Left lung (tissue), 10 donors: Measurements from ENCODE around the gene WNT8A. TPM values are rescaled to one million over a fixed set of nuclear protein-coding genes. Genes with fewer than 3 reads are reported as not detected.

Experiments used
- ATAC-seq: fragments of 200-7000 bp; cut with Tn5 transposase; one replicate; pipeline ENCODE4 v1.9.1; 2020; ENCODE audit warnings: moderate library complexity
- DNase-seq, 4 donors: peaks; one replicate each; pipeline ENCODE4 v3.0.0-alpha.2; 2013 to 2020
- H3K27ac ChIP-seq, 2 donors: fragments of 200-600 bp; sonication (generic) in 1 of 2; one replicate each; pipeline versions ENCODE4 v1.5.0 to v1.8.0; 2020 to 2021
- H3K27me3 ChIP-seq, 2 donors: fragments of 200-600 bp; sonication (generic) in 1 of 2; one replicate each; pipeline versions ENCODE4 v1.5.0 to v1.8.0; 2020 to 2021
- H3K36me3 ChIP-seq, 2 donors: fragments of 200-600 bp; sonication (generic) in 1 of 2; one replicate each; pipeline versions ENCODE4 v1.5.0 to v1.8.0; 2020 to 2021
- H3K4me1 ChIP-seq, 2 donors: fragments of 200-600 bp; one replicate each; pipeline ENCODE4 v1.8.0; 2021
- H3K4me3 ChIP-seq, 2 donors: fragments of 200-600 bp; sonication (generic) in 1 of 2; one replicate each; pipeline versions ENCODE4 v1.5.0 to v1.8.0; 2020 to 2021; ENCODE audit warnings: mild to moderate bottlenecking in 1 of 2
- H3K9me3 ChIP-seq, 2 donors: fragments of 200-600 bp; sonication (generic) in 1 of 2; one replicate each; pipeline versions ENCODE4 v1.5.0 to v1.8.0; 2020 to 2021
- intact Hi-C, 2 donors: fragments of 100-400 bp; cut with DNase I; formaldehyde crosslinking; loops; one replicate each; pipeline versions ENCODE4 v1.11.2 to v1.14.2; 2022
- polyA plus RNA-seq, 6 donors: library from polyadenylated mRNA; unstranded; fragments of 120-200 nt; gene quantifications; one replicate each; pipeline ENCODE4 v1.2.1, GENCODE V29; 2013; ENCODE audit not compliant: insufficient read length in 6 of 6
- total RNA-seq, 2 donors: library from RNA; stranded (reverse); fragmentation: NEBNext Ultra II Directional; extraction: Animal tissue kit (Norgen Biotek cat#: 25700); gene quantifications; one replicate each; pipeline ENCODE4 v1.2.1, GENCODE V29; 2021
- TF ChIP-seq, protein P1 (sequence below), 2 donors: fragments of 200-600 bp; sonication (generic) in 1 of 2; IDR thresholded peaks; one replicate each; pipeline versions ENCODE4 v1.5.0 to v1.8.0; 2021; ENCODE audit warnings: antibody characterized with exemption in 2 of 2
- donor health status: DM: no; HTN: yes; CAD: no.
- donor health status: DM: no; HTN: no; CAD: no.

Gene WNT8A
- total and polyA plus RNA-seq, 8 donors: not detected

- no peaks in the 10 kb centered on the region for H3K36me3 ChIP-seq
- H3K9me3 ChIP-seq: no peaks in the 10 kb centered on the region
- no peak overlapping the region for H3K27ac ChIP-seq
- peaks cover 0 to 30% of the 10 kb centered on the region in 2 donors for H3K27me3 ChIP-seq
- no peak overlapping the region for H3K4me3 ChIP-seq
- TF ChIP-seq, protein P1, sequence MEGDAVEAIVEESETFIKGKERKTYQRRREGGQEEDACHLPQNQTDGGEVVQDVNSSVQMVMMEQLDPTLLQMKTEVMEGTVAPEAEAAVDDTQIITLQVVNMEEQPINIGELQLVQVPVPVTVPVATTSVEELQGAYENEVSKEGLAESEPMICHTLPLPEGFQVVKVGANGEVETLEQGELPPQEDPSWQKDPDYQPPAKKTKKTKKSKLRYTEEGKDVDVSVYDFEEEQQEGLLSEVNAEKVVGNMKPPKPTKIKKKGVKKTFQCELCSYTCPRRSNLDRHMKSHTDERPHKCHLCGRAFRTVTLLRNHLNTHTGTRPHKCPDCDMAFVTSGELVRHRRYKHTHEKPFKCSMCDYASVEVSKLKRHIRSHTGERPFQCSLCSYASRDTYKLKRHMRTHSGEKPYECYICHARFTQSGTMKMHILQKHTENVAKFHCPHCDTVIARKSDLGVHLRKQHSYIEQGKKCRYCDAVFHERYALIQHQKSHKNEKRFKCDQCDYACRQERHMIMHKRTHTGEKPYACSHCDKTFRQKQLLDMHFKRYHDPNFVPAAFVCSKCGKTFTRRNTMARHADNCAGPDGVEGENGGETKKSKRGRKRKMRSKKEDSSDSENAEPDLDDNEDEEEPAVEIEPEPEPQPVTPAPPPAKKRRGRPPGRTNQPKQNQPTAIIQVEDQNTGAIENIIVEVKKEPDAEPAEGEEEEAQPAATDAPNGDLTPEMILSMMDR (IDR thresholded peaks at IDR 0.05): no peak
- ATAC-seq: no peak
- intact Hi-C loops: no loop called here
- no peaks in the 10 kb centered on the region for H3K4me1 ChIP-seq
- DNase-seq: no peak
These were observed 18.9 kb downstream of the WNT8A start for GRCh38 chr5:138102454-138103318.

DNA sequence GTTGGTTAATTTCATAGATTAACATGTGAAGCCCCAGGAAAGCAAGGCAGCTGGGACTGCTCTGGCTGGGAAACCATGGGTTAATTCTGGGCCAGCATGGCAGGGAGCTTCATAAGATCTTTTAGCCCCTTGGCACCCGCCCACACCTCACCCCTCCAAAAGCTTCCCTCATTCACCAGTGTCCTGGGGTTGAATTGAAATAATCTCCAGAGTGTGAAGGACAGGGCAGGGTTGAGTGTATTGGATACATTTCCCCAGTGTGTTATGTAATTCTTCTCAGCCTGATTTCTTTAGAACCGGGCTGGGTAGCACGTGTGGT is 19.4 kb downstream of the WNT8A start:
- intact Hi-C loops: no loop called here
- TF ChIP-seq, protein P1 (IDR thresholded peaks at IDR 0.05): no peak
- H3K36me3 ChIP-seq: no peaks in the 10 kb centered on the region
- ATAC-seq (no peak), DNase-seq (no peak)
- H3K4me3 ChIP-seq: no peak overlapping the region
- no peaks in the 10 kb centered on the region for H3K4me1 ChIP-seq
- H3K9me3 ChIP-seq: no peaks in the 10 kb centered on the region
- peaks cover 0 to 26% of the 10 kb centered on the region in 2 donors for H3K27me3 ChIP-seq
- no peak overlapping the region for H3K27ac ChIP-seq

DNA sequence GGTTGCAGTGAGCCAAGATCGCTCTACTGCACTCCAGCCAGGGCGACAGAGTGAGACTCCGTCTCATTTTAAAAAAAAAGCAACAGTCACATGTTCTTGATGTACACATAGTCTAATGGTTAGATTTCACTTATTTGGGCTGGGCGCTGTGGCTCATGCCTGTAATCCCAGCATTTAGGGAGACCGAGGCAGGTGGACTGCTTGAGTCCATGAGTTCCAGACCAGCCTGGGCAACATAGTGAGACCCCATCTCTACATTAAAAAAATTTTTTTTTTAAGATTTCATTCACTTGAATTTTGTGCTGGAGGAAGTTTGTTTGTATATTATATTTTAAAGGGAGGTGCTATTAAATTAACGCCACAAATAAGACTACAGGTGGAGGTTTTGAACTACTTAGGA is 21.9 kb downstream of the WNT8A start:
- Histone ChIP-seq H3K27me3 (peaks cover 0 to 10% of the 10 kb centered on the region in 2 donors), H3K9me3 (no peaks in the 10 kb centered on the region), H3K27ac (no peak overlapping the region), H3K4me3 (no peak overlapping the region), H3K36me3 (no peaks in the 10 kb centered on the region), H3K4me1 (no peaks in the 10 kb centered on the region)
- ATAC-seq (no peak), DNase-seq (no peak)
- intact Hi-C loops: no loop called here
- TF ChIP-seq, protein P1 (IDR thresholded peaks at IDR 0.05): no peak

DNA sequence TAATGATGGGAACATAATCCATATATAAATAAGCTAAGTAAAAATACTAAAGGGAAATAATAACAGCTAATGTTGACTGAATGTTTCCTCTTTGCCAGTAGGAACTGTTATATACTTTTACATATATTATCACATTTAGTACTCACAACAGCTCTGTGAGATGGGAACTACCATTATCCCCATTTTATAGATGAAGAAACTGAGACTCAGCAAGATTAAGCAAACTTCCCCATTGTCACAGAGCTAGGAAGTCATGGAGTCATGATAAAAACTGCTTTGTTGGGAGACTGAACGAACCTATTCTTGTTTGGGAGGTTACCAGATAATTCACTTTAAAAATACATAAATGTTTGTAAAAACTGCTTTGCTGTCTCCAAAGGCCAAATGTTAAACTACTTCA is 23.4 kb downstream of the WNT8A start:
- no peaks in the 10 kb centered on the region for H3K4me1 ChIP-seq
- intact Hi-C loops: no loop called here
- no peaks in the 10 kb centered on the region for H3K9me3 ChIP-seq
- DNase-seq (peak in 1 of 4 donors; percentile 2), ATAC-seq (no peak)
- TF ChIP-seq, protein P1 (IDR thresholded peaks at IDR 0.05): no peak
- no peaks in the 10 kb centered on the region for H3K36me3 ChIP-seq
- H3K27ac ChIP-seq: no peak overlapping the region
- peaks cover 0 to 5% of the 10 kb centered on the region in 2 donors for H3K27me3 ChIP-seq
- no peak overlapping the region for H3K4me3 ChIP-seq

GRCh38 chr5:138109463-138110265 is 25.8 kb downstream of the WNT8A start:
- Histone ChIP-seq H3K27ac (no peak overlapping the region), H3K4me1 (no peaks in the 10 kb centered on the region), H3K27me3 (peaks cover 0 to 5% of the 10 kb centered on the region in 2 donors), H3K9me3 (no peaks in the 10 kb centered on the region), H3K4me3 (no peak overlapping the region), H3K36me3 (no peaks in the 10 kb centered on the region)
- intact Hi-C loops: no loop called here
- no peak for DNase-seq
- ATAC-seq: no peak
- TF ChIP-seq, protein P1 (IDR thresholded peaks at IDR 0.05): no peak
